DND-41 (cell line): ENCODE data around the gene THBS3.

ENCODE experiments used
- EZH2 ChIP-seq: IDR thresholded peaks from 3 replicates; pipeline ENCODE4 v1.6.1; 2012; ENCODE audit warnings: borderline replicate concordance, low read depth, mild to moderate bottlenecking, moderate library complexity, low read length, inconsistent platforms; ENCODE audit not compliant: severe bottlenecking
- TF ChIP-seq, protein P1 (sequence below): IDR thresholded peaks from 2 replicates; pipeline ENCODE4 v1.5.1; 2012; ENCODE audit warnings: borderline replicate concordance, low read length, moderate library complexity, mild to moderate bottlenecking; ENCODE audit not compliant: poor library complexity, severe bottlenecking; ENCODE audit errors: extremely low read depth

DNA sequence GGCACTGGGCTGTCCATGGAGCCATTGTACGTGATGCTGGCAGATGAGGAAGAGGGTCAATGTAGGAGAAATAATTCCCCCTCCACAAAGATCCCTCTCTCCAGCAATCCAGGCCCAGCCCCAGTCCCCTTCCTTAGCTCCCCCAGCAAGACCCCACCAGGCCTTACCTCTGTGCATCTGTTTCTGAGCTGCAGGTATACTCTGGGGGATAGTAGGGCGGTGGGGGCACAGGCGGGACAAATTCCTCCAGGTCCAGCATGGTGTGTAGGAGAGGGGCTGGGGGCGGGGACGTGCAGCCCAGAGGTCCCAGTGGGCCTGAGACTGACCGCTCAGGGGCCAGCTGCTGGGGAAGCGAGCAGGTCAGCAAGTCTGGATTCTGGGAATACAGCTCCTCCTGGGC is 43.9 kb upstream of the THBS3 start:
- TF ChIP-seq, protein P1, sequence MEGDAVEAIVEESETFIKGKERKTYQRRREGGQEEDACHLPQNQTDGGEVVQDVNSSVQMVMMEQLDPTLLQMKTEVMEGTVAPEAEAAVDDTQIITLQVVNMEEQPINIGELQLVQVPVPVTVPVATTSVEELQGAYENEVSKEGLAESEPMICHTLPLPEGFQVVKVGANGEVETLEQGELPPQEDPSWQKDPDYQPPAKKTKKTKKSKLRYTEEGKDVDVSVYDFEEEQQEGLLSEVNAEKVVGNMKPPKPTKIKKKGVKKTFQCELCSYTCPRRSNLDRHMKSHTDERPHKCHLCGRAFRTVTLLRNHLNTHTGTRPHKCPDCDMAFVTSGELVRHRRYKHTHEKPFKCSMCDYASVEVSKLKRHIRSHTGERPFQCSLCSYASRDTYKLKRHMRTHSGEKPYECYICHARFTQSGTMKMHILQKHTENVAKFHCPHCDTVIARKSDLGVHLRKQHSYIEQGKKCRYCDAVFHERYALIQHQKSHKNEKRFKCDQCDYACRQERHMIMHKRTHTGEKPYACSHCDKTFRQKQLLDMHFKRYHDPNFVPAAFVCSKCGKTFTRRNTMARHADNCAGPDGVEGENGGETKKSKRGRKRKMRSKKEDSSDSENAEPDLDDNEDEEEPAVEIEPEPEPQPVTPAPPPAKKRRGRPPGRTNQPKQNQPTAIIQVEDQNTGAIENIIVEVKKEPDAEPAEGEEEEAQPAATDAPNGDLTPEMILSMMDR: no peak
- TF ChIP-seq EZH2: no peak
